CMK (cell line): ENCODE data around the gene MSX1.

Experiments used
- DNase-seq: peaks from one replicate; pipeline ENCODE4 v3.0.0-alpha.2; 2010; ENCODE audit warnings: low read depth

Gene MSX1

GRCh38 chr4:4869731-4870571, 10.5 kb downstream of the MSX1 start:
- DNase-seq: no peak

GRCh38 chr4:4870576-4871241, 11.2 kb downstream of the MSX1 start:
- no peak for DNase-seq

DNA sequence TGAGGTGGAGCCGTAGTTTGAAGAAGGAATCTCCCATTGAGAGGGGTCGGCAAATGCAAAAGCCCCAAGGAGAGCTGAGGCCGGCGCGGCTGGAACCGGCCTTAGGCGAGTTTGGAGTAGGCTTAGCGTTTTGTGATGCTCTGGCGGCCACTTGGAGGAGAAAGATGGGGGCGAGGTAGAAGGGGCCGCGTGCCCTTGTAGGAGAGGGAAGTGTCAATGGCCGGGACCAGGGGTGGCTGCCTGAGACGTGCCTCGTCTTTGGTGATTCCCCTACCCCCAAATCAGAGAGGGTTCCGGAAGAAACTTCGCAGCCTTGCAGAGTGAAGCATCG, 11.7 kb downstream of the MSX1 start:
- no peak for DNase-seq

DNA sequence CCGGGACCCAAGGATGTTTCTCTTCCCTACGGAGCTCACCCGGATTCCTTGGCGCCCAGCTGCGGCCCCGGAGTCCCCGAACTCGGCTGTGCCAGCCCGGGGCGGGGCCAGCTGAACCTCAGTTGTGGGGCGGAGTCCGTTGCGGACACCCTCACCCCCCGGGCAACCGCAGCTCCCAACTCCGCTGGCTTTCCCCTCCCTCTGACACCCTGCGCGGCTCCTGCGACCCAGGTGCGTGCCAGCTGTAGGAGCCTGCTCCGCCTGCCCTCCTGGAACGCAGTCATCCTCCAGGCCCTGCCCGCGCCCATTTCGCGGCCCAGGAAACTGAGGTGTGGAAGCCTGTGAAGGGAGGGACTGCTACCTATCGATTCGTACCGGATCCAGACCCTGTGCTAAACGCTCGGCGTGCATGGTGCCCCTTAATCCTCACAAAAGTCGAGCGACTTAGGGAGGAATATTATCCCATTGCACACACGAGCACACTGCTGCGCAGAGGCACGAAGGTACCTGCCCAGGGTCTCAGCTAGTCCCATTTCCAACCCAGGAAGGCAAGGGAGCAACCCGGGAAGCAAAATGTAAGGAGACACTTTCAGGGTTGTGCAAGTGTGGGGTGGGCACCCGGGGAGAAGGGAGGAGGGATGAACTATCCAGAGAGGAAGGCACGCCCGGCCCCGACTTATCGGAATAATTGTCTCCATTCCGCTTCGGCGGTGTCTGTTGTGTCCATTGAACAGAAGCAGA, 12.3 kb downstream of the MSX1 start:
- DNase-seq: no peak

- no peak for DNase-seq
These were observed 12.9 kb downstream of the MSX1 start for GRCh38 chr4:4872314-4872903.

GRCh38 chr4:4873203-4873602, 13.7 kb downstream of the MSX1 start:
- no peak for DNase-seq

DNA sequence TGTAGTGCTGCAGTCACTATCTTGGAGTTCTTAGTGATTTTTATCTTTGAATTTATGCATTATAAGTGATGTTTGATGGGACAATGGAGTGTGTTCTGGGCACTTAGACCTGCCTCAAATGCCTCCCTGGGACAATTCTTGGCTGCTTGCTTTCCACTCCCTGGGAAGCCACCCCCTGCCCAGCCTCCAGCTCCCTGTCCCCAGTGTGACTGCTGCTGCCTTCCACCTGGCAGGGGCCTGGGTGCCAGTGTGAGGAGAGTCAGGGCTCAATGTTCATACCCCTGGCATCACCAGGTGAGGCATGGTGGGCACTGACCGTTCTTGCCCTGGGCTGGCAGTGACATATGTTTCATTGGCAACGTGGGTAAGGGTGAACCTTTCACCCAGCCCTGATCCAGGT, 14.8 kb downstream of the MSX1 start:
- no peak for DNase-seq

GRCh38 chr4:4875147-4875546, 15.7 kb downstream of the MSX1 start:
- no peak for DNase-seq

DNA sequence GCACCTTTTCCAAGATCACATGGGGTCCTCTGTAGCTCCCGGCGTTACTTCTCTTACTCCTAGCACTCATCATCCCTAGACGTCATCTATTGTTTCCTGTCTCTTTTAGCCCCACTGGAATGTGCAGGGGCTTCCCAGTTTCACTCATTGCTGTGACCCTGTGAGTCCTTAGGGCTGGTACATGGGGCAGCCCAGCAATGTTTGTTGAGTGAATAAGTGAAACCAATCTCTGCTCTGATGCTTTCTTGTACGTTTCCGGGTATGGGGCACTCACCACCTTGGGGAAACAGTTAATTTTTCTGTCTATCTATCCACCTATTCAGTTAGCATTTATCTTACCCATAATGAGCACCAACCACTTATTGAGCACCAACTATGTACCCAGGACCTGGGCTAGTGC, 16.1 kb downstream of the MSX1 start:
- DNase-seq: no peak

DNA sequence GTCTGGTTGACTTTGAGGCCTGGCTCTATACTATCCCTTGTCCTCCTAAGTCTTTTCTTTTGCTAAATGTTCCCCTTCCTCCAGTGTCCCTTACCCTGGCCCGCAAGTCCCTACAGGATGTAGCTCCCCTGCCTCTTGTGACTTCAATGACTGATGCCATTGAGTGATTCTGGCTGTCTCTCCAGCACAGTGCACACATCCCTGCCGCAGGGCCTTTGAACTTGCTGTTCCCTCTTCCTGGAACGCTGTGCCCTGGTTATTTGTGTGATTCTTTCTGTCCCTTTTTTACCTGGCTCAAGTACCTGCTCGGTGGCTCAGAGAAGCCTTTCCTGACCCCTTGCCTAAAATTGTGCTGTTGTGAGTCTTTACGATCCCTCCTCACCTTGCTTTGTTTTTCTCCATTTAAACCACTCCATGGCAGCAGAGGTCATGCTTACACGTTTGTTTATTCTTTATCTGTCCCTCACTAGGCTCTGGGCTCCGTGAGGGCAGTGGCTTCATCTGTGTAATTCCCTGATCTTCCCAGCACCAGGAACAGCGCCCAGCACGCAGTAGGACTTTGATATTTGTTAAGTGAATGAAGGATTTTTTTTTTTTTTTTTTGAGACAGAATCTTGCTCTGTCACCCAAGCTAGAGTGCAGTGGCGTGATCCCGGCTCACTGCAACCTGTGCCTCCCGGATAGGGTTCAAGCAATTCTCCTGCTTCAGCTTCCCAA, 17.6 kb downstream of the MSX1 start:
- no peak for DNase-seq

DNA sequence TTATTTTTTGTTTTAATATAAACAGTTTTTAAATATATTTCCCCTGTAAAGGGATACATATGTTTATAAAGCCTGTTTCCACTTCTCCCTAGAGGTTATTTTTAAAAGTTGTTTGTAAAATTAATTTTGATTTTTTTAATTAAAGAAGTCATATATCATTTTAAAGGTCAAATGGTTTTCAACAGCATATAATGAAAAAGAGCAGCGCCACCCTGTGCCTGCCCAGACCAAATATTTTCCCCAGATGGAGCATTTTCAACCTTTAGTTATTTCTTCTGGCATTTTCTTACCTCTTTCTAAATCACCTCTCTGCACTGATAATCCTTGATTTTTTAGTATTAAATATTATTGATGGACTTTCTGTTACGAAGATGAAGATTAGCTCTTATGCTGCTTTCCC, 21.0 kb downstream of the MSX1 start:
- DNase-seq: no peak

GRCh38 chr4:4881432-4881831, 22.0 kb downstream of the MSX1 start:
- DNase-seq: no peak

- no peak for DNase-seq
These were observed 25.1 kb downstream of the MSX1 start for GRCh38 chr4:4884611-4885010.

DNA sequence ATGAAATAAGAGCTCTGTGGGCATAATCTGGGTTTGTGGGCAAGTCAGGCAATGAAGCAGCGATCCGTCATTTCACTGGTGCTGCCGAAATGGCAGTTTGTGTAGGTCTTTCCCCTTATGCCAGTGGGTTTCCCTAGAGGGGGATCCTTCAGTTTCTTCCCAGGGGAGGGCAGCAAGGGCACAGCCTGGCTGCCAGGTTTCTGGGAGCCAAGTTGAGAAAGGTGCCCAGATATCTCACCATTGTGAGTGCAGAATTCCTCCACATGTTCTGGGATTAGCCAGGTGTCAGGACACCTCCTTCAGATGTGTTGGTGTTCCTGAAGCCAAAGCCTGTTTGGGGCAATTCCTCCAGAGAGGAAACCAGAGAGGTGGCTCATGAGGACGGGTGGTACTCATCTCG, 28.0 kb downstream of the MSX1 start:
- no peak for DNase-seq

- DNase-seq: no peak
These were observed 29.2 kb downstream of the MSX1 start for GRCh38 chr4:4888695-4889094.

GRCh38 chr4:4889781-4890180, 30.3 kb downstream of the MSX1 start:
- no peak for DNase-seq

GRCh38 chr4:4890574-4891255, 31.2 kb downstream of the MSX1 start:
- no peak for DNase-seq

DNA sequence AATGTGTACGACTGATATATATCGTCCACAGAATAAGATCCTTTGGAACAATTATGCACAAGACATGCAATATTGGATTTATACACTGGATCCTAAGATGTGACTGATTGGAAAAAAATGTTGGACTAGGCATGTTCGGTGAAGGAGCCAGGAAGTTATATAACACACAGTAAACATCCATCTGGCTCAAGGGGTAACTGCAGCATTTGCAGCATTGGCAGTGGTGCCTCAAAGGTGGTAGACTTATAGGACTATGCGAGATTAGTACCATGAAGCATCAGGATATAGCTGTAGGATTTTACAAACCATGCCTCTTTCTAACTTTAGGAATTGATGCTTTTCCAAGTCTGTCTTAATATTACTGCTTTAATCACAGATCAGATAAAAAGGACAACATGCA, 34.3 kb downstream of the MSX1 start:
- no peak for DNase-seq

DNA sequence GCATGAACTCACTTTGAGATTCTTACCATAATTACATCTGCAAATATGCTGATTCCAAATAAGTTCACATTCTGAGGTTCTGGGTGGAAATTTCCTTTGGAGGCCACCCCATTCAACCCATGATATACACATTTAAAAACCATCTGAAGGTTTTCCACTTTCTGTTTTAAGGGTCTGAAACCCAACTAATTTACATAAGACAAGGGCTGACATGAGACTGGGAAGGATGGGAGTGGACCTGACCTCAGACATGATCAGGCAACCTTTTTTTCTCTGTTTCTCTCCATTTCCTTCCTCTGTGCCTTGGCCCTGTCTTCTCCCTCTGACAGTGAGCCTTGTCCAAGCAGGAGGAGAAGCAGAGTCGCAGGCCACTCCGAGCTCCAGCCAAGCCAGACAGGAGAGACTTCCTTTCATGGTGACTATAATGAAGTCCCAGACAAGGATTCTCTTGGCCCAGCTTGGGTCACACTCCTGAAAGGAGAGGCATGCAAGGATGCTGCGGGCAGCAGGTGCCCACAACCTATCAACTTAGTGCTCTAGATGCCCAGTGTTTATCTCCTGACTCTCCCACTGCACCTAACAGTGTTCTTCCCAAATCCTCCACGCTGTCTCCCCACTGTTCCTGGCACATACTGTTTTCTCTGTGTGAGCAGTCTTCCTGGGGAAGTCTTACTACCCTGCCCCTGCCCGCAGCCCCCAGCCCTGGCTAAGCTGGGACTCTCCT, 39.9 kb downstream of the MSX1 start:
- DNase-seq: no peak

DNA sequence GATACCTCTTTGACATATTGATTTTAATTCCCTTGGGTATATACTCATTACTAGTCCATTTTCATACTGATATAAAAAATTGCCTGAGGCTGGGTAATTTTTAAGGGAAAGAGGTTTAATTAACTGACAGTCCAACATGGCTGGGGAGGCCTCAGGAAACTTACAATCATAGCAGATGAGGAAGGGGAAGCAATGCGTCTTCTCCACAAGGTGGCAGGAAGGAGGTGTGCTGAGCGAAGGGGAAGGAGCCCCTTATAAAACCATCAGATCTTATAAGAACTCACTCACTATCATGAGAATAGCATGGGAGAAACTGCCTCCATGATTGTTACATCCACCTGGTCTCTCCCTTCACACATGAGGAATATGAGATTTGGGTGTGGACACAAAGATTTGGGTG, 42.4 kb downstream of the MSX1 start:
- no peak for DNase-seq

GRCh38 chr4:4912155-4912554, 52.7 kb downstream of the MSX1 start:
- DNase-seq: no peak
